ENCODE measurements around the gene SIRPA. TPM values are rescaled to one million over a fixed set of nuclear protein-coding genes. Genes with fewer than 3 reads are reported as not detected.

SIRPA gene
- total and polyA plus RNA-seq, 8 donors = 7.2 to 25.8 (median 9.0) TPM

DNA sequence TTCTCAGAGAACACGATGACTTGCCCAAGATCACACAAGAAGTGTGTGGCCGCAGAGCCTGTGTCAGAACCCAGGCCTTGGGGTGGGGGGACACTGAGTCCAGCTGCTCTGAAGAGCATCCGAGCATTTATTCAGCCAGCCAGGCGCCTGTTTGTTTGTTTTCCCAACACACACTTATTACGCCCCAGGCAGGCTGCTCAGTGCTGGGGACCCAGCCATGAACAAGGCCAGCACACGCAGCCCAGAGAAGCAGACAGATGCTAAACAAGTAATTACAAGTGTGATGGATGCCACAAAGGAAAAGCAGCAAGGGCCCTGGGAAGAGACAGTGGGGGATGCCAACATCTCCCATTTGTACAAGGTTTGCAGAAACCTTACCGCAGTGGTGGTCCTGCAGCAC lies 19.4 kb upstream of the SIRPA start:
- intact Hi-C loops (cut with DNase I) = no loop called here
- Histone ChIP-seq H3K9me3 (no peaks in the 10 kb centered on the region), H3K36me3 (no peaks in the 10 kb centered on the region), H3K4me3 (no peak overlapping the region), H3K4me1 (no peaks in the 10 kb centered on the region), H3K27me3 (no peaks in the 10 kb centered on the region), H3K27ac (no peak overlapping the region)
- no peak for DNase-seq
- FAIRE-seq = no peak
- ATAC-seq = no peak
- TF ChIP-seq, protein P1, sequence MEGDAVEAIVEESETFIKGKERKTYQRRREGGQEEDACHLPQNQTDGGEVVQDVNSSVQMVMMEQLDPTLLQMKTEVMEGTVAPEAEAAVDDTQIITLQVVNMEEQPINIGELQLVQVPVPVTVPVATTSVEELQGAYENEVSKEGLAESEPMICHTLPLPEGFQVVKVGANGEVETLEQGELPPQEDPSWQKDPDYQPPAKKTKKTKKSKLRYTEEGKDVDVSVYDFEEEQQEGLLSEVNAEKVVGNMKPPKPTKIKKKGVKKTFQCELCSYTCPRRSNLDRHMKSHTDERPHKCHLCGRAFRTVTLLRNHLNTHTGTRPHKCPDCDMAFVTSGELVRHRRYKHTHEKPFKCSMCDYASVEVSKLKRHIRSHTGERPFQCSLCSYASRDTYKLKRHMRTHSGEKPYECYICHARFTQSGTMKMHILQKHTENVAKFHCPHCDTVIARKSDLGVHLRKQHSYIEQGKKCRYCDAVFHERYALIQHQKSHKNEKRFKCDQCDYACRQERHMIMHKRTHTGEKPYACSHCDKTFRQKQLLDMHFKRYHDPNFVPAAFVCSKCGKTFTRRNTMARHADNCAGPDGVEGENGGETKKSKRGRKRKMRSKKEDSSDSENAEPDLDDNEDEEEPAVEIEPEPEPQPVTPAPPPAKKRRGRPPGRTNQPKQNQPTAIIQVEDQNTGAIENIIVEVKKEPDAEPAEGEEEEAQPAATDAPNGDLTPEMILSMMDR (IDR thresholded peaks at IDR 0.05) = no peak
- WGBS, 2 donors = 59 to 70% methylated on average over 7 of the region's 7 CpGs

DNA sequence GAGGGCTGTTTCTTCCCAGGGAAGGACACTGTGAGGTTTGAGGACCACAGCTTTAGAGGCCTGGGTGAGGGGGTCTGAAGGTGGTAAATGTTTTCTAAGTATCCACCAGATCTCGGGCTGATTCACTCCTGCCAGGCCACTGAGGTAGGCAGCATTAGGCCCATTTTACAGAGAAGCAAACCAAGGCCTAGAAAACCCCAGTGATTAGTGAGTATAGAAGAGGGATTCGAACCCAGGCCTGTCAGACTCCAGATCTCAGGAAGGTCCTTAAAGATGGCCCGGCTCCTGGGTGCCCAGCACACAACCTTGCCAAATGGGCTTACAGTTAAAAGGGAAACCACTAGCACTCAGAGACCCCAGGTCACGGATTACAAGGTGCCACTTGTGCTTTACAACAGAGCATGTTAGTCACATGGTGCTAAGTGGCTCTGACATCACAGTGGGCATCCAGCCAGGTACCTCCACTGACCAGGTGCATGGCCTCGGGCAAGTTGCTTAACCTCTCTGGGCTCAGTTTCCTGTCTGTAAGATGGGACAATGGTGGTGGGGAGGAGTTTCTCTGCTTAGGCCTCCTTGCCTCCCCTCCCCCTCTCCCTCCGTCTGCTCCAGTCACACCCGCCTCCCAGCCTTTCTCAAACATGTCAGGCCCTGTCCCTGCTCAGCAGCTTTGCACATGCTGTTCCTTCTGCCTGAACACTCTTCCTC lies 18.8 kb upstream of the SIRPA start:
- WGBS, 2 donors = 60 to 68% methylated on average over 5 to 7 of the region's 7 CpGs
- FAIRE-seq (no peak), ATAC-seq (no peak), DNase-seq (no peak)
- Histone ChIP-seq H3K9me3 (no peaks in the 10 kb centered on the region), H3K27ac (no peak overlapping the region), H3K36me3 (no peaks in the 10 kb centered on the region), H3K4me3 (no peak overlapping the region), H3K4me1 (no peaks in the 10 kb centered on the region), H3K27me3 (no peaks in the 10 kb centered on the region)
- intact Hi-C loops (cut with DNase I) = no loop called here
- TF ChIP-seq, protein P1 (IDR thresholded peaks at IDR 0.05) = no peak

DNA sequence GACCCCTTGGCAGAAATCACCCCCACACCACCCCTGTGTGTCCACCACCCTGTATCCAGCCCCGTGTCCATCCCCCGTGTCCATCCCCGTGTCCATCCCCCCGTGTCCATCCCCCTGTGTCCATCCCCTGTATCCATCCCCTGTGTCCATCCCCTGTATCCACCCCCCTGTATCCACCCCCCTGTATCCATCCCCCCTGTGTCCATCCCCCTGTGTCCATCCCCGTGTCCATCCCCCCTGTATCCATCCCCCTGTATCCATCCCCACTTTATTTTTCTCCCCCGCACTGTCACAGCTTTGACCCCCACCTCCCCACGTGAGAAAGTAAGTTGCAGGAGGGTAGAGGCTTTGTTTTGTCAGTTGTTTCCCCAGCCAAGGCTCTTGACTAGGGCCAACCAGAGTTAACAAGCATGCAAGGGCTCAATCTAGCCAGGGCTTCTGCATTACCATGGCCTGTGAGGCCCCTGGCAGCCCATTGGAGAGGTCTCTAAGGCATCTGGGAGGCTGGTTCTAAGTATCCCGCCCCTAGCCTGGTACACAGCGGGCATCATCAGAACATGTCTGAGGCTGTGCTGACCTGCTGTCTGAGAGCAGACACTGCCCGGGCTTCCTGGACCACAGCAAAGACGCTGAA lies 18.1 kb upstream of the SIRPA start:
- no peaks in the 10 kb centered on the region for H3K27me3 ChIP-seq
- 64 to 73% methylated on average over 11 of the region's 11 CpGs for WGBS, 2 donors
- FAIRE-seq (no peak), DNase-seq (no peak), ATAC-seq (peak in 3 of 4 donors; percentile 7 to 60 (median 19))
- H3K36me3 ChIP-seq = no peaks in the 10 kb centered on the region
- H3K27ac ChIP-seq = no peak overlapping the region
- intact Hi-C loops (cut with DNase I) = no loop called here
- no peaks in the 10 kb centered on the region for H3K4me1 ChIP-seq
- TF ChIP-seq, protein P1 (IDR thresholded peaks at IDR 0.05) = no peak
- no peak overlapping the region for H3K4me3 ChIP-seq
- no peaks in the 10 kb centered on the region for H3K9me3 ChIP-seq

DNA sequence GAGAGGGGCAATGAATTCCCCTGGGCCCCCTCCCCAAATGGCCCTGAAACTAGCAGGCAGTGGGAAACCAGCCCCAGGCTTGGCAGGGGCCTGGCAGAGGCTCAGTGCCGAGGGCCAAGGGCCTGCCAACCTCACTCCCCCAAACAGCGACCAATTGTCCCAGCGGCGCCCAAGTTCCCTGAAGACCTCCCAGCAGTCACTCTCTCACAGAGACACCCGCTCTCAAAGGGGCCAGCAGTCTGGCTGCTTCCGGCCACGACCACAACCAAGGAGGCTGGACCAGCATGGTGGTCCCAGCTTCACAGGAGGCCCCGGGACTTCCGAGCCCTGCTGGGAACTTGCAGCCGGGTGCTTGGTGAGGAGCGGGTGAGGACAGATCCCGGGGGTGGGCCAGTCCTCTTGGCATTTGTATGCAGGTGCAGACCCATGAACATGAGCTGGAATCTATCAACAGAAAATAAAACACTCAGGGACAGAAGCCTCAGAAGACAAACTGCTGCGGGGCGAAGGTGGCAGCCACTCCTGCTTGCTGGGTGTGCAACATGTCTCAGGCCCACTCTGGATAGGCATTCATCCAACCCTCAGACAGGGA lies 17.5 kb upstream of the SIRPA start:
- no peak overlapping the region for H3K4me3 ChIP-seq
- intact Hi-C loops (cut with DNase I) = no loop called here
- DNase-seq (no peak), ATAC-seq (no peak), FAIRE-seq (no peak)
- no peaks in the 10 kb centered on the region for H3K4me1 ChIP-seq
- no peaks in the 10 kb centered on the region for H3K36me3 ChIP-seq
- TF ChIP-seq, protein P1 (IDR thresholded peaks at IDR 0.05) = no peak
- no peaks in the 10 kb centered on the region for H3K27me3 ChIP-seq
- no peaks in the 10 kb centered on the region for H3K9me3 ChIP-seq
- WGBS, 2 donors = 72 to 78% methylated on average over 14 of the region's 14 CpGs
- no peak overlapping the region for H3K27ac ChIP-seq

DNA sequence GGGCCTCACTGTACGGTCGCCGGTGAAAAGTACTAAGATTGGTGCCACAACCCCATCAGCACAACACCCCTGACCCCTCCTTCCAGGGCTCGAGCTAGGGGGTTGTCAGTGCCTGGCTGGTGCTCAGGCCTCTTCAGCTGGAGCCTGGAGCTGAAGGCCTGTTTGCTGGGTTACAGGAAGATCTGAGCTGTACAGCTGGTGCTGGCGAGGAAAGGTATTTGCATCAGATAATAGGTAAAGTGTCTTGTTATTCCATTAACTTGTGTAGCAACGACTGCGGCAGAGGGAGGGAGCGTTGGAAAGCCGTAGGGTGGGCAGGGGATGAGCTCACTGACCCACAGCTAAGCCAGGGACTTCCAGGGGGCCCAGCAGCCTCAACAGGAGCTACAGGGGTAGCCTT lies 15.8 kb upstream of the SIRPA start:
- no peak overlapping the region for H3K4me3 ChIP-seq
- DNase-seq = no peak
- no peaks in the 10 kb centered on the region for H3K4me1 ChIP-seq
- FAIRE-seq = no peak
- H3K36me3 ChIP-seq = no peaks in the 10 kb centered on the region
- no peak for ATAC-seq
- no peaks in the 10 kb centered on the region for H3K9me3 ChIP-seq
- 54 to 58% methylated on average over 9 of the region's 9 CpGs for WGBS, 2 donors
- intact Hi-C loops (cut with DNase I) = no loop called here
- no peak overlapping the region for H3K27ac ChIP-seq
- TF ChIP-seq, protein P1 (IDR thresholded peaks at IDR 0.05) = no peak
- H3K27me3 ChIP-seq = no peaks in the 10 kb centered on the region
